Activated CD8-positive, alpha-beta memory T cell treated with anti-CD3 and anti-CD28 coated beads for 36 hours (primary cell): ENCODE results near the gene SEMA5B. TPM values are rescaled to one million over a fixed set of nuclear protein-coding genes. Genes with fewer than 3 reads are reported as not detected.

Experiments
- CTCF ChIA-PET: fragments of 350-600 bp; sonication (Branson Sonifier 250); formaldehyde crosslinking; loops from one replicate; lab custom pipeline; 2021; ENCODE audit warnings: antibody characterized with exemption; lab: Charles Lee
- POLR2A ChIA-PET: fragments of 350-600 bp; sonication (Branson Sonifier 250); formaldehyde crosslinking; loops from one replicate; lab custom pipeline; 2021; ENCODE audit warnings: antibody characterized with exemption; lab: Charles Lee
- total RNA-seq, 2 experiments: library from RNA; stranded (reverse); gene quantifications; one replicate each; pipeline ENCODE4 v1.2.3, GENCODE V29; 2021

SEMA5B gene
- total RNA-seq, 2 experiments from 2014 or later, result not detected

- CTCF ChIA-PET, result no interaction called here
- POLR2A ChIA-PET, result no interaction called here
Measured at GRCh38 chr3:122918576-122919290, 108.8 kb downstream of the SEMA5B start.

GRCh38 chr3:122917412-122917811 is 110.2 kb downstream of the SEMA5B start:
- CTCF ChIA-PET, result no interaction called here

GRCh38 chr3:122916580-122916979 is 111.0 kb downstream of the SEMA5B start:
- POLR2A ChIA-PET, result interaction anchor here (0.6 kb wide), 1 partner anchor 599 kb away, joined by 3 read pairs; no protein-coding TSS in a partner anchor
- CTCF ChIA-PET, result no interaction called here

More at GRCh38 chr3:122917412-122917811, 110.2 kb downstream of the SEMA5B start:
- POLR2A ChIA-PET, result no interaction called here

- CTCF ChIA-PET, result no interaction called here
- POLR2A ChIA-PET, result no interaction called here
Measured at GRCh38 chr3:122916084-122916483, 111.5 kb downstream of the SEMA5B start.

- ChIA-PET POLR2A (no interaction called here), CTCF (no interaction called here)
Measured at GRCh38 chr3:122915300-122916055, 112.1 kb downstream of the SEMA5B start.

GRCh38 chr3:122913539-122914100 is 113.9 kb downstream of the SEMA5B start:
- ChIA-PET POLR2A (no interaction called here), CTCF (no interaction called here)

- ChIA-PET CTCF (no interaction called here), POLR2A (no interaction called here)
Measured at GRCh38 chr3:122912772-122913538, 114.6 kb downstream of the SEMA5B start.

- ChIA-PET CTCF (no interaction called here), POLR2A (no interaction called here)
Measured at GRCh38 chr3:122911901-122912300, 115.7 kb downstream of the SEMA5B start.

GRCh38 chr3:122908251-122908650 is 119.3 kb downstream of the SEMA5B start:
- CTCF ChIA-PET, result no interaction called here

GRCh38 chr3:122907471-122907870 is 120.1 kb downstream of the SEMA5B start:
- CTCF ChIA-PET, result no interaction called here
- POLR2A ChIA-PET, result no interaction called here

More at GRCh38 chr3:122908251-122908650, 119.3 kb downstream of the SEMA5B start:
- POLR2A ChIA-PET, result no interaction called here

GRCh38 chr3:122903171-122903570 is 124.4 kb downstream of the SEMA5B start:
- ChIA-PET CTCF (interaction anchor here (1.0 kb wide), 1 partner anchor 148 kb away, joined by 4 read pairs; no protein-coding TSS in a partner anchor), POLR2A (no interaction called here)

- ChIA-PET CTCF (no interaction called here), POLR2A (no interaction called here)
Measured at GRCh38 chr3:122902326-122902725, 125.2 kb downstream of the SEMA5B start.

- POLR2A ChIA-PET, result no interaction called here
- CTCF ChIA-PET, result no interaction called here
Measured at GRCh38 chr3:122898298-122898697, 129.3 kb downstream of the SEMA5B start.

GRCh38 chr3:122893754-122894668 is 133.6 kb downstream of the SEMA5B start:
- ChIA-PET POLR2A (no interaction called here), CTCF (interaction anchor here (0.9 kb wide), 1 partner anchor 11 kb away, joined by 3 read pairs; no protein-coding TSS in a partner anchor)

GRCh38 chr3:122893282-122893681 is 134.3 kb downstream of the SEMA5B start:
- ChIA-PET CTCF (no interaction called here), POLR2A (no interaction called here)

GRCh38 chr3:122892118-122892960 is 135.2 kb downstream of the SEMA5B start:
- ChIA-PET CTCF (no interaction called here), POLR2A (no interaction called here)

GRCh38 chr3:122890720-122891220 is 136.8 kb downstream of the SEMA5B start:
- POLR2A ChIA-PET, result no interaction called here
- CTCF ChIA-PET, result no interaction called here
